ENCODE results near the gene ST8SIA4.

DNA sequence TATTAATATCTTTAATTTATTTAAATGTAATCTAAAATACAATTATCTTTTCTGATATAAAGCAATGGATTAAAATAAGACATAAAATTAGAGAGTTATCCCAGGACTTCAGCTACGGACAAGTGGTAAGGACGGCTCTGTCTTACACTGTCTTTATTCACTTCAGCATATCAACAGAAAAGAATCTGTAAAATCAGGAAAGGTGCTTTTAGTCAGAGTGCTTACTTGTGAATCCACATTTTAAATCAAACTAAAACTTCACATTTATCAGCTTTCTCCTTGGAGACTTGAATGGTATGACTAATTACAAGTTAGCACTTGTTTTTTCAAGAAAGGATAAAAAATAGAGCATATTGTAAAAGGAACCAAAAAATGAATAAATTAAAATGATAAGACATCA, 39.3 kb downstream of the ST8SIA4 start:
- no peak for TF ChIP-seq POLR2A (IDR thresholded peaks at IDR 0.05)
- TF ChIP-seq, protein P1, sequence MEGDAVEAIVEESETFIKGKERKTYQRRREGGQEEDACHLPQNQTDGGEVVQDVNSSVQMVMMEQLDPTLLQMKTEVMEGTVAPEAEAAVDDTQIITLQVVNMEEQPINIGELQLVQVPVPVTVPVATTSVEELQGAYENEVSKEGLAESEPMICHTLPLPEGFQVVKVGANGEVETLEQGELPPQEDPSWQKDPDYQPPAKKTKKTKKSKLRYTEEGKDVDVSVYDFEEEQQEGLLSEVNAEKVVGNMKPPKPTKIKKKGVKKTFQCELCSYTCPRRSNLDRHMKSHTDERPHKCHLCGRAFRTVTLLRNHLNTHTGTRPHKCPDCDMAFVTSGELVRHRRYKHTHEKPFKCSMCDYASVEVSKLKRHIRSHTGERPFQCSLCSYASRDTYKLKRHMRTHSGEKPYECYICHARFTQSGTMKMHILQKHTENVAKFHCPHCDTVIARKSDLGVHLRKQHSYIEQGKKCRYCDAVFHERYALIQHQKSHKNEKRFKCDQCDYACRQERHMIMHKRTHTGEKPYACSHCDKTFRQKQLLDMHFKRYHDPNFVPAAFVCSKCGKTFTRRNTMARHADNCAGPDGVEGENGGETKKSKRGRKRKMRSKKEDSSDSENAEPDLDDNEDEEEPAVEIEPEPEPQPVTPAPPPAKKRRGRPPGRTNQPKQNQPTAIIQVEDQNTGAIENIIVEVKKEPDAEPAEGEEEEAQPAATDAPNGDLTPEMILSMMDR (IDR thresholded peaks at IDR 0.05 in 4 of 5, conservative IDR thresholded peaks at IDR 0.05 in 1 of 5), result no peak

All from gastrocnemius medialis (tissue), 4 donors.